ENCODE measurements around the gene MLLT10. TPM values are rescaled to one million over a fixed set of nuclear protein-coding genes. Genes with fewer than 3 reads are reported as not detected.
"Not testable (repeated sequence)": the region's sequence is repeated elsewhere in the genome, so short reads cannot be mapped to it uniquely, and the experiment has no call there.

Gene MLLT10
- total RNA-seq, 1 experiment from 2014 or later: 48.4 TPM

DNA sequence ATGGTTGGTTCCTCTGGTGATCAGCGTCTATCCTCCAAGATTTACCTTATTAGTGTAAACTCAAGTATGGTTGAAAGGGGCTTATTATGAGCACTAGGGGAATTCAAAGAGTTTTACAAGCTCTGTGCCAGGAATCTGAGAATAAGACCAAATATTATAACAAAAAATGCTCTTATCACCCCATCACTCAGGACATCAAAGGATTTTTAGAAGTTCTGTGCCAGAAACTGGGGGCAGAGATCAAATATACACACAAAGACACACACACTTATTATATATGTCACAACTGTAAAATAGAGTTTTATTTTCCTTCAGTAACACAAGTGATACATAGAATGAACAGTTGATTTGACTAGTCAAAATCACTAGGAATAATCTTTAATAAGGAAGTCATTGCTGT, 89.3 kb downstream of the MLLT10 start:
- H3K4me1 ChIP-seq (replicated peaks; ENCODE audit: insufficient read depth): no peaks in the 10 kb centered on the region
- CTCF ChIA-PET: interaction anchor here (0.6 kb wide), 1 partner anchor 128 kb away, joined by 3 read pairs; no protein-coding TSS in a partner anchor
- no peak for TF ChIP-seq EZH2 (IDR thresholded peaks at IDR 0.05; ENCODE audit: low read depth)
- TF ChIP-seq, protein P1, sequence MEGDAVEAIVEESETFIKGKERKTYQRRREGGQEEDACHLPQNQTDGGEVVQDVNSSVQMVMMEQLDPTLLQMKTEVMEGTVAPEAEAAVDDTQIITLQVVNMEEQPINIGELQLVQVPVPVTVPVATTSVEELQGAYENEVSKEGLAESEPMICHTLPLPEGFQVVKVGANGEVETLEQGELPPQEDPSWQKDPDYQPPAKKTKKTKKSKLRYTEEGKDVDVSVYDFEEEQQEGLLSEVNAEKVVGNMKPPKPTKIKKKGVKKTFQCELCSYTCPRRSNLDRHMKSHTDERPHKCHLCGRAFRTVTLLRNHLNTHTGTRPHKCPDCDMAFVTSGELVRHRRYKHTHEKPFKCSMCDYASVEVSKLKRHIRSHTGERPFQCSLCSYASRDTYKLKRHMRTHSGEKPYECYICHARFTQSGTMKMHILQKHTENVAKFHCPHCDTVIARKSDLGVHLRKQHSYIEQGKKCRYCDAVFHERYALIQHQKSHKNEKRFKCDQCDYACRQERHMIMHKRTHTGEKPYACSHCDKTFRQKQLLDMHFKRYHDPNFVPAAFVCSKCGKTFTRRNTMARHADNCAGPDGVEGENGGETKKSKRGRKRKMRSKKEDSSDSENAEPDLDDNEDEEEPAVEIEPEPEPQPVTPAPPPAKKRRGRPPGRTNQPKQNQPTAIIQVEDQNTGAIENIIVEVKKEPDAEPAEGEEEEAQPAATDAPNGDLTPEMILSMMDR (conservative IDR thresholded peaks at IDR 0.05): no peak
- no peaks in the 10 kb centered on the region for H4K20me1 ChIP-seq (ENCODE audit: insufficient read depth)
- BruUV-seq (replicated peaks): no TSS peak
- H3F3A ChIP-seq (ENCODE audit: insufficient read depth, low read depth): no peaks in the 10 kb centered on the region; the same call in 1 of the 2 replicates
- no peaks in the 10 kb centered on the region for H3K27me3 ChIP-seq (ENCODE audit: insufficient read depth, low read depth)
- H3K36me3 ChIP-seq (ENCODE audit: low read depth): no peaks in the 10 kb centered on the region; the same call in 1 of the 2 replicates
- no peak overlapping the region for H3K4me2 ChIP-seq
- no peak overlapping the region for H3K4me3 ChIP-seq
- H3K9me2 ChIP-seq (ENCODE audit: insufficient read depth): no peaks in the 10 kb centered on the region
- no peak overlapping the region for H2AFZ ChIP-seq
- no peak overlapping the region for H3K27ac ChIP-seq
- H3K79me2 ChIP-seq (ENCODE audit: low read depth): no peaks in the 10 kb centered on the region
- no peaks in the 10 kb centered on the region for H3K9me3 ChIP-seq (ENCODE audit: insufficient read depth, low read depth)
- no peak for DNase-seq
- POLR2A ChIA-PET (ENCODE audit: unreplicated experiment): no interaction called here
- intact Hi-C loops (cut with micrococcal nuclease; ENCODE audit: unreplicated experiment): no loop called here

- CTCF ChIA-PET; H3K4me1 ChIP-seq (replicated peaks; ENCODE audit: insufficient read depth); POLR2A ChIA-PET (ENCODE audit: unreplicated experiment); H3K27me3 ChIP-seq (ENCODE audit: insufficient read depth, low read depth); H3K4me2 ChIP-seq; H2AFZ ChIP-seq; H3K9me3 ChIP-seq (ENCODE audit: insufficient read depth, low read depth); H3K9me2 ChIP-seq (ENCODE audit: insufficient read depth); H3K4me3 ChIP-seq; H4K20me1 ChIP-seq (ENCODE audit: insufficient read depth); H3K79me2 ChIP-seq (ENCODE audit: low read depth); BruUV-seq (replicated peaks); H3F3A ChIP-seq (ENCODE audit: insufficient read depth, low read depth); DNase-seq; H3K36me3 ChIP-seq (ENCODE audit: low read depth); H3K27ac ChIP-seq; intact Hi-C loops (cut with micrococcal nuclease; ENCODE audit: unreplicated experiment): not testable (repeated sequence)
Observed at GRCh38 chr10:21624421-21624820, 90.4 kb downstream of the MLLT10 start.

DNA sequence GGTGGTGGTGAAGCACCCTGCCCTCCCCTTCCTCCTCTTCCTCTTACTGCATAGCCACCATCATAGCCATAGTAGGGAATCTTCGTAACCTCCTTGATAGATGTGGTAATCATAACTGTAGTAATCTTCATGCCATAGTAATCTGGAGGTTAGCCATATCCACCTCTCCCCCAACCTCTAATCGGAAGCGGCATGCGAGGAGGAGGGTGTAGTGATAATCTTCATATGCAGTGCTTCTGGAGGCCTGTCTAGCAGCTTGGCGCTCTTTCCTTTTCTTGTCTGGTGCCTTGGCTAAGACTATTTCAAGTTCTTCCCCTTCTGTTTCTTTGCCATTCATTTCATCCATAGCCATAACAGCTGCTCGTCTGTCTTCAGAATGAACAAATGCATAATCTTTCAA, 90.9 kb downstream of the MLLT10 start:
- no peak overlapping the region for H3K27ac ChIP-seq

More for the DNA sequence above, 90.9 kb downstream of the MLLT10 start:
- H3K79me2 ChIP-seq (ENCODE audit: low read depth): no peaks in the 10 kb centered on the region
- no peak for TF ChIP-seq EZH2 (IDR thresholded peaks at IDR 0.05; ENCODE audit: low read depth)
- TF ChIP-seq, protein P1 (conservative IDR thresholded peaks at IDR 0.05): no peak
- H3K4me1 ChIP-seq (replicated peaks; ENCODE audit: insufficient read depth): no peaks in the 10 kb centered on the region
- ChIA-PET POLR2A (ENCODE audit: unreplicated experiment) (no interaction called here), CTCF (no interaction called here)
- H3K36me3 ChIP-seq (ENCODE audit: low read depth): no peaks in the 10 kb centered on the region; the same call in 1 of the 2 replicates
- no peaks in the 10 kb centered on the region for H4K20me1 ChIP-seq (ENCODE audit: insufficient read depth)
- no peaks in the 10 kb centered on the region for H3K9me2 ChIP-seq (ENCODE audit: insufficient read depth)
- no peak overlapping the region for H2AFZ ChIP-seq
- no peaks in the 10 kb centered on the region; the same call in 1 of the 2 replicates for H3F3A ChIP-seq (ENCODE audit: insufficient read depth, low read depth)
- H3K4me2 ChIP-seq: no peak overlapping the region
- BruUV-seq (replicated peaks): no TSS peak
- no peak for DNase-seq
- no peaks in the 10 kb centered on the region for H3K27me3 ChIP-seq (ENCODE audit: insufficient read depth, low read depth)
- intact Hi-C loops (cut with micrococcal nuclease; ENCODE audit: unreplicated experiment): no loop called here
- no peaks in the 10 kb centered on the region for H3K9me3 ChIP-seq (ENCODE audit: insufficient read depth, low read depth)
- H3K4me3 ChIP-seq: no peak overlapping the region

All from PC-9 (cell line).